ENCODE results near the gene METTL8.

Gene METTL8

GRCh38 chr2:171480908-171481307, 47.1 kb upstream of the METTL8 start:
- TF ChIP-seq EZH2phosphoT487 (conservative IDR thresholded peaks at IDR 0.05; ENCODE audit: low read length) = no peak
- TF ChIP-seq, protein P1, sequence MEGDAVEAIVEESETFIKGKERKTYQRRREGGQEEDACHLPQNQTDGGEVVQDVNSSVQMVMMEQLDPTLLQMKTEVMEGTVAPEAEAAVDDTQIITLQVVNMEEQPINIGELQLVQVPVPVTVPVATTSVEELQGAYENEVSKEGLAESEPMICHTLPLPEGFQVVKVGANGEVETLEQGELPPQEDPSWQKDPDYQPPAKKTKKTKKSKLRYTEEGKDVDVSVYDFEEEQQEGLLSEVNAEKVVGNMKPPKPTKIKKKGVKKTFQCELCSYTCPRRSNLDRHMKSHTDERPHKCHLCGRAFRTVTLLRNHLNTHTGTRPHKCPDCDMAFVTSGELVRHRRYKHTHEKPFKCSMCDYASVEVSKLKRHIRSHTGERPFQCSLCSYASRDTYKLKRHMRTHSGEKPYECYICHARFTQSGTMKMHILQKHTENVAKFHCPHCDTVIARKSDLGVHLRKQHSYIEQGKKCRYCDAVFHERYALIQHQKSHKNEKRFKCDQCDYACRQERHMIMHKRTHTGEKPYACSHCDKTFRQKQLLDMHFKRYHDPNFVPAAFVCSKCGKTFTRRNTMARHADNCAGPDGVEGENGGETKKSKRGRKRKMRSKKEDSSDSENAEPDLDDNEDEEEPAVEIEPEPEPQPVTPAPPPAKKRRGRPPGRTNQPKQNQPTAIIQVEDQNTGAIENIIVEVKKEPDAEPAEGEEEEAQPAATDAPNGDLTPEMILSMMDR (IDR thresholded peaks at IDR 0.05; ENCODE audit: insufficient read depth, low read length, poor library complexity, severe bottlenecking) = no peak
- Histone ChIP-seq H3K9ac (ENCODE audit: low read length) (no peak overlapping the region), H2AFZ (ENCODE audit: low read depth, low read length, severe bottlenecking) (no peak overlapping the region), H3K4me2 (ENCODE audit: low read depth, low read length, poor library complexity, severe bottlenecking) (no peak overlapping the region), H4K20me1 (ENCODE audit: low read depth, low read length) (no peaks in the 10 kb centered on the region), H3K36me3 (ENCODE audit: low read length) (peaks cover 15% of the 10 kb centered on the region; the same call in 1 of the 2 replicates), H3K27ac (ENCODE audit: low read depth, low read length) (no peak overlapping the region), H3K9me2 (replicated peaks; ENCODE audit: insufficient read depth, low read length) (no peaks in the 10 kb centered on the region), H3K27me3 (ENCODE audit: low read length) (no peaks in the 10 kb centered on the region), H3F3A (ENCODE audit: insufficient read depth) (no peaks in the 10 kb centered on the region), H3K9me3 (ENCODE audit: insufficient read depth, low read length) (no peaks in the 10 kb centered on the region), H3K79me2 (ENCODE audit: insufficient read depth, low read length) (no peaks in the 10 kb centered on the region), H3K4me3 (ENCODE audit: insufficient read depth, low read length, poor library complexity, severe bottlenecking) (no peak overlapping the region)

- Histone ChIP-seq H3K27me3 (ENCODE audit: low read length) (no peaks in the 10 kb centered on the region), H3K79me2 (ENCODE audit: insufficient read depth, low read length) (no peaks in the 10 kb centered on the region), H2AFZ (ENCODE audit: low read depth, low read length, severe bottlenecking) (no peak overlapping the region), H3K4me3 (ENCODE audit: insufficient read depth, low read length, poor library complexity, severe bottlenecking) (no peak overlapping the region), H3K27ac (ENCODE audit: low read depth, low read length) (no peak overlapping the region), H4K20me1 (ENCODE audit: low read depth, low read length) (no peaks in the 10 kb centered on the region), H3K9ac (ENCODE audit: low read length) (no peak overlapping the region), H3K9me2 (replicated peaks; ENCODE audit: insufficient read depth, low read length) (no peaks in the 10 kb centered on the region), H3K36me3 (ENCODE audit: low read length) (peaks cover 13% of the 10 kb centered on the region; the same call in 1 of the 2 replicates), H3F3A (ENCODE audit: insufficient read depth) (no peaks in the 10 kb centered on the region), H3K4me2 (ENCODE audit: low read depth, low read length, poor library complexity, severe bottlenecking) (no peak overlapping the region), H3K9me3 (ENCODE audit: insufficient read depth, low read length) (no peaks in the 10 kb centered on the region)
- TF ChIP-seq EZH2phosphoT487 (conservative IDR thresholded peaks at IDR 0.05; ENCODE audit: low read length) = no peak
- TF ChIP-seq, protein P1 (IDR thresholded peaks at IDR 0.05; ENCODE audit: insufficient read depth, low read length, poor library complexity, severe bottlenecking) = no peak
Measured at GRCh38 chr2:171479154-171479814, 45.5 kb upstream of the METTL8 start.

GRCh38 chr2:171478345-171478744, 44.6 kb upstream of the METTL8 start:
- H3K79me2 ChIP-seq (ENCODE audit: insufficient read depth, low read length) = no peaks in the 10 kb centered on the region
- H3K9me2 ChIP-seq (replicated peaks; ENCODE audit: insufficient read depth, low read length) = no peaks in the 10 kb centered on the region
- TF ChIP-seq EZH2phosphoT487 (conservative IDR thresholded peaks at IDR 0.05; ENCODE audit: low read length) = no peak
- TF ChIP-seq, protein P1 (IDR thresholded peaks at IDR 0.05; ENCODE audit: insufficient read depth, low read length, poor library complexity, severe bottlenecking) = no peak
- peaks cover 20% of the 10 kb centered on the region; the same call in 1 of the 2 replicates for H3K36me3 ChIP-seq (ENCODE audit: low read length)
- no peak overlapping the region for H3K4me3 ChIP-seq (ENCODE audit: insufficient read depth, low read length, poor library complexity, severe bottlenecking)
- no peaks in the 10 kb centered on the region for H3K9me3 ChIP-seq (ENCODE audit: insufficient read depth, low read length)
- no peaks in the 10 kb centered on the region for H4K20me1 ChIP-seq (ENCODE audit: low read depth, low read length)
- no peak overlapping the region for H3K9ac ChIP-seq (ENCODE audit: low read length)
- no peak overlapping the region for H3K4me2 ChIP-seq (ENCODE audit: low read depth, low read length, poor library complexity, severe bottlenecking)
- H3K27me3 ChIP-seq (ENCODE audit: low read length) = no peaks in the 10 kb centered on the region
- no peak overlapping the region for H3K27ac ChIP-seq (ENCODE audit: low read depth, low read length)
- no peaks in the 10 kb centered on the region for H3F3A ChIP-seq (ENCODE audit: insufficient read depth)
- H2AFZ ChIP-seq (ENCODE audit: low read depth, low read length, severe bottlenecking) = no peak overlapping the region
